HS-5 (cell line): ENCODE results near the gene RERGL.
"Not testable (repeated sequence)": the region's sequence is repeated elsewhere in the genome, so short reads cannot be mapped to it uniquely, and the experiment has no call there.

Source experiments
- DNase-seq: peaks from one replicate; pipeline ENCODE4 v3.0.0-alpha.2; 2012; ENCODE audit warnings: low read depth

Gene RERGL

GRCh38 chr12:18090093-18090492 is at the start of gene RERGL:
TSS of gene RERGL (minus strand) at chr12:18090193. CDS start at chr12:18090140, 53 bp downstream.
- DNase-seq = no peak

- no peak for DNase-seq
Observed at GRCh38 chr12:18139254-18139653, 49.3 kb upstream of the RERGL start.

- DNase-seq = peak; percentile 8
Observed at GRCh38 chr12:18135509-18135908, 45.5 kb upstream of the RERGL start.

DNA sequence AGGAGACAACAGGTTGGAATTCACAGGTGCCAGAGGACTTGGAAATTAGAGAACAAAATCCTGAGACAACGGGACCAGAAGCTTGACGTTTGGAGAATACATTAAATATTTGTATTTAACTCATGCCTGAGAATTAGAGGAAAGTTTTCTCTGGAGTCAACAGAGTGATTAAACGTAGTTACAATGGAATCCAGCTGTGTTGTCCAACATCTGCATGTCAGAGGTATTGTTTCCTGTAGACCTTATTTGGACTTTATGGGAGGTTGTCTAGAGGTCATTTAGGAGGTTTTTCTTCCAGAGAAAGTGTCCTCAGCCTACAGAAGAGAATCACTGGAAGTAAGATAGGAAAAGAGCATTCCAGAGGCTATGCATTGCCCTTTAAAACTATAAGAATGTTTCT is 45.1 kb upstream of the RERGL start:
- no peak for DNase-seq

GRCh38 chr12:18130851-18131250 is 40.9 kb upstream of the RERGL start:
- DNase-seq = no peak

DNA sequence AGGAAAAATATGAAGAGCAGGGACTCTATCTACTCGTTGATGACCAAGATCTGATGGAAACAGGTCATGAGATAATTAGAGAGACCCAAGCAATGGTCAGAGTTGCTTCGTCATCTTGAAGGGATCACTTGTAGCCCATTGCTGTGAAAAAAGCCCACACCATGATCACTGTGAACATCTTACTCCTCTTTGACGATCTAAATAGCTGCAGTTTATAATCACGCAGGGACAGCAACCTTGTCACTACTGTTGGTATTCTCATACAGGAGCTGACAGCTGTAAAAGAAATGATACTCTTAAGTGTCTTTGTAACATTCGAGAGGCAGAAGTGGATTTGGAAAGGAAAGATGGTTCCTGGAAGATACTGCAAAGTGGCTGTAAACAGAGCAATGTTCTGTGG is 33.7 kb upstream of the RERGL start:
- no peak for DNase-seq

DNA sequence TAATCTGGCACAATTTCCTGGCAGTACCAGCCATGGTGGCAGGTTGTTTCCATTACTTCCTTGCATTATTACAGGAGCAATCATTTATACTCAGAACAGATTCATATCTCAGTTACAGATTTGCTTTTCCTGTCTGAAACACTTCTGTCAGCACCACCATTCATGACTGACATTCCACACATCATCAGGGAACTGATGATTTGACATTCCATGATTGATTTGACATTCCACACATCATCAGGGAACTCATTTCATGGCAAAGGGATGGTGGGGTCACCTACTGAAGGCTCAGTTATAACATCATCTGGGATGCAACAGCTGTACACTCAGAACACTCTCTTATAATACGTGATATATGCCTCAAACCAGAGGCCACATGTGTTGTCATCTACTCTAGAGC is 30.9 kb upstream of the RERGL start:
- DNase-seq = no peak

DNA sequence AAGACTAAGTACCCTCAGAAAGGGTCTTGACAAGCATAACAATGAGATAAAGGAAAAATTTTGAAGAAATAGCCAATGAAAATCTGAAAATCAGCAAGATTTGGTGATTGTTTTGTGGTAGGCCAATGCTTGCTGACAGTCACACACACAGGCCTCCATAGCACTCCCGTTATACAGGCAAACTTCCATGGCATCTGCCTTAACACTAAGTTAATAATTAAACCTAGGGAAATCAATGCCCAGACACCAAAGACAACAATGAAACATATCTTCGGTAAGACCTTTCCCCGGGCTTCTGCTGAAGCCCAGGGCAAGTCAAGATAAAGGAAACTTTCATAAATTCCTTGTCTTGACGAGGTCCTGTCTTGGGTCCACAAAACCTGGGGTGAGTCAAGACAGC is 18.6 kb upstream of the RERGL start:
- DNase-seq = no peak

- no peak for DNase-seq
Observed at GRCh38 chr12:18103624-18104023, 13.6 kb upstream of the RERGL start.

DNA sequence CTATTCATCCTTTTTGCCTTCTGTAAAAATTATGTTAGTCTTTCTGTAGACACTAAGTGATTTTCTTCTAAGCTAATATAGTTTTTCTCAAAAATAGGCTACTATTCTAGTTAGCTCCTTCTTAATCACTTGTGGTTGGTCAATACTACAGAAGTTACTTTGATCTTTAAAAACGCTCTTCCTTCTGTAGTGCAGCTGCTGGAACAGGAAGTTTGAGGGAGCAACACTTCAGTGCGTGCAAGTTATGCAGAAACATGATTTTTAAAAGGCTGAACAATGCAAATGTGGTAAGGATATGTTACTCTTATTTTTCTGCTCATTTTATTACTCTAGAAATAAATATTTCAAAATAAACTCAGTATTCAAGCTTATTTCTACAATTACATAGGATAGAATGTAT is 11.1 kb upstream of the RERGL start:
- no peak for DNase-seq

DNA sequence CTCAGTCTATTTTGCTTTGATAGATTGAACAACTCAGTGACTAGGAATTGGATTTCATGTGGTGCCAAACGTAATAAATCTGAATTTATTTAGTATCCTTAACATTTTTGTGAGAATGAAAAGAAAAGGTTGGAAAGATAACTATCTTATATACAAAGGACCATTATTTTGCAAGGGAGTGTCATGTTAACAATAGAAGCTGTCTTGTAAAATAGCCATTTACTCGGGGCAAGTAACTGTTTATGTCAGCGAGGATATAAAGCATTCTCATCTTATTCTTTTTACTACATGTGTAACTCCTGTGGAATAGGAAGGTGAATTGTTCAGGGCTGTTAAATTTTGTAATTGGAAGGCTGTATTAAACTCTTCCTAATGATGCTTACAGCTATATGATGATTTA is 5.9 kb downstream of the RERGL start:
- DNase-seq = no peak

DNA sequence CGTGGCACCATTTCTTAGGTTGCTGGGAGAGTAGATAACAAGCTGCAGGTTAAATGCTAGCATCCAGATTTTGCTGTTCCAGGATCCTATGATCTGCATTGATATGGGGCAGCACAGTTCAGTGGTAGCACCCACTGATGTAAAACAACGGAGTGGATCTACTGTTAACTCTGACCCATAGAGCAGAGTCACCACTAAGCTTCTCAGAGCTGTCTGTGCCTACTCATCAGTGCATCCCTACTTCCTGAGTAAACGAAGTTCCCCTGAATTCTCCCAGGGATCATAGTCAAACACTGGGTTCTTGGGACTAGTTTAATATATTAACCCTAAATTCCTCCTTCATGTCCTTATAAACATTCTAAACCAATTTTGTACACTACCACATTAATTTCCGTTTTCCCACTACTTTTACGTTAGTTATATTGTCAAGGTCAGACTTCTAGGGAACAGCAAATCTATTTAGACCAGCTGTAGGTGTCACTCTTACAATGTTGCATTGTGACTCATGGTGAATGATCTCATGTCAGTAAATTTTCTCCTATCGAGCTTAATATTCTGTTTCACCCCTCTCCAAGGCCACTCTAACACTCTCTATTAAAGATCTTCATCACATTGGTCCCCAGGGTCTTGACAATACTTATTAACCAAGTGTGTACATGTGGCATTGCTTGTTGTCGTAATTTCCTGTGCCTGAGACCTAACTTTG is 10.3 kb downstream of the RERGL start:
- no peak for DNase-seq

- DNase-seq = peak; percentile 8
Observed at GRCh38 chr12:18074001-18074400, 16.0 kb downstream of the RERGL start.

DNA sequence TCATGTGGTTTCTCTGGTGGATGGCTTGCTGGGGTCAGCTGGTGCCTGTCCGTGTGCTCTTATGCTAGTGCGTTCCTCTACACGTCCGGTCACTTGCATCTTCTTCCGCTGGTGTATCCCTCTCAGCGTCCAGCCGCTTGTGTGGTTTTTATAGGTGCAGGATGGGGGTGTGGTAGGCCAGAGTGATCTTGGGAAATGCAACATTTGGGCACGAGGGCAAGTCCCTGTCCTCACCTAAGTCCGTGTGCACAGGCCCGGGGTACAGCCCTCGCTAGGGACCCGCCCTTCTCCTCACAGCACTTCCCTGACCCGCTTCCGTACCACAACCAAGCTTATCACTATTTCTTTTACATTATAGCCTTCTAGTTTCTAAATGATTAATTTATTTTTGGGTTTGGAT is 17.3 kb downstream of the RERGL start:
- no peak for DNase-seq

DNA sequence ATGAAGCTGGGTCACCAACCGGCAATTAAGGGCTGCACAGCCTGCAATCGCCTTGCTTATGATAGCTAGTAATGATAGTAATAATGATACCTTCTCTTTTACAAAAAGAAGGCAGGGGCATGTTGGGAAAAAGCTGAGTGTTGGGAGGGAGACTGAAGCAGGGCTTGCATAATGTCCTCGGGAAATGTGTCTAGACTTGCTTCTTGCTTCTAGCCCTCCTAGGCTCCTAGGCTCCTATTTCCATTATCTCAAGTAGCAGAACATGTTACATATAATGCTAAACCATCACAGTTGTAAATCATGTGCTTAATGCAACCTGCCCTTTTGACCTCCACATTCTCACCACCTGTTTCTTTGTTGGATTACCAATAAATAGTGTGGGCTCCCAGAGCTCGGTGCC is 18.7 kb downstream of the RERGL start:
- no peak for DNase-seq

GRCh38 chr12:18068355-18068754 is 21.6 kb downstream of the RERGL start:
- DNase-seq = no peak

DNA sequence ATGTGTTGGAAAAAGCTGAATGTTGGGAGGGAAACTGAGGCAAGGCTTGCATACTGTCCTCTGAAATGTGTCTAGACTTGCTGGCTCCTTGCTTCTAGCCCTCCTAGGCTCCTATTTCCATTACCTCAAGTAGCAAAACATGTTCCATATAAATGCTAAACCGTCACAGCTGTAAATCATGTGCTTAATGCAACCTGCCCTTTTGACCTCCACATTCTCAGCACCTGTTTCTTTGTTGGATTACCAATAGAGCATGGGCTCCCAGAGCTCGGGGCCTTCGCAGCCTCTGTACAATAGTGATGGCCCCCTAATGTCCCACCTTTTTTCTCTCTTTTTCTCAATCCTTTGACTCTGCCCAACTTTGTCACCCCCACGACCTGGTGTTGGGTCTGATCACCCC is 23.3 kb downstream of the RERGL start:
- DNase-seq = no peak

- DNase-seq = not testable (repeated sequence)
Observed at GRCh38 chr12:18062867-18063266, 27.1 kb downstream of the RERGL start.

GRCh38 chr12:18057051-18057450 is 32.9 kb downstream of the RERGL start:
- no peak for DNase-seq

DNA sequence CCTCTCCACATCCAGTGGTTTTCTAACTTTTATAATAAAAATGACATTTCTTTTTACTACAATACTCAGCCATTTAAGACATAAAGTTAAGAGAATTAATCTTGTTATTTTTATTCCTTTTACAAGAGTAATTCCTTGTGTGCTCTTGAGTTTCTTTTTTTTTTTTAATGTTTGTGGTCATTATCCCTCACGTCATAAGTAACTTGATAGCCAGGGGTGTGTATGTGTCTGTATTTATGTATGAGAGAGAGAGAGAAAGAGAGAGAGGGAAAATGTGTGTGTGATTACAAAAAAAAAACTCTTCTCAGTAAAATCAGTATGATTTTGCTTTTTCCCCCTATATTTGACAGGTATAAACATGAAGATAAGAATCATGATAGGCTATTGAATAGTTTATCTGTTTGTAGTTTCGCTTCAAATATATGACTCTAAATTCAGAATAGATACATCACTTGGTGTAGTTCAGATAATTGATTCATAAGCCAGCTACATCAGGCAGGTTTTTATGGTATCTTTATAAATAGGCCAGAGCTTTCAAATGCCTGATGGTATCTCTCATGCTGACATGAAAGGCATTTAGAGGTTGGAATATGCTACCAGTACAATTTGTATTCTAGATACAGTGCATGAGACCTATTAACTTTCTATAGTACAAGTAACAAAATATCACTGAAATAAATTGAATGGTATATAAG is 34.9 kb downstream of the RERGL start:
- DNase-seq = no peak

- no peak for DNase-seq
Observed at GRCh38 chr12:18045446-18045992, 44.5 kb downstream of the RERGL start.

DNA sequence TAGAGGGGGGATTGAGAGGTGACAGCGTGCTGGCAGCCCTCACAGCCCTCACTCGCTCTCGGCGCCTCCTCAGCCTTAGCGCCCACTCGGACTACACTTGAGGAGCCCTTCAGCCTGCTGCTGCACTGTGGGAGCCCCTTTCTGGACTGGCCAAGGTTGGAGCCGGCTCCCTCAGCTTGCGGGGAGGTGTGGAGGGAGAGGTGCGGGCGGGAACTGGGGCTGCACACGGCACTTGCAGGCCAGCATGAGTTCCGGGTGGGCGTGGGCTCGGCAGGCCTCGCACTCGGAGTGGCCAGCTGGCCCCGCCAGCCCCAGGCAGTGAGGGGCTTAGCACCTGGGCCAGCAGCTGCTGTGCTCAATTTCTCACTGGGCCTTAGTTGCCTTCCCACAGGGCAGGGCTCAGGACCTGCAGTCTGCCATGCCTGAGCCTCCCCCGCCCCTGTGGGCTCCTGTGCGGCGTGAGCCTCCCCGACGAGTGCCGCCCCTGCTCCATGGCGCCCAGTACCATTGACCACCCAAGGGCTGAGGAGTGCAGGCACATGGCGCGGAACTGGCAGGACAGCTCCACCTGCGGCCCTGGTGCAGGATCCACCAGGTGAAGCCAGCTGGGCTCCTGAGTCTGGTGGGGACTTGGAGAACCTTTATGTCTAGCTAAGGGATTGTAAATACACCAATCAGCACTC is 49.8 kb downstream of the RERGL start:
- not testable (repeated sequence) for DNase-seq
